Thoracic aorta endothelial cell (primary cell): ENCODE results near the gene MPPED1. TPM values are rescaled to one million over a fixed set of nuclear protein-coding genes. Genes with fewer than 3 reads are reported as not detected.

Source experiments
- total RNA-seq: library from RNA; depleted of rRNA; stranded (reverse); fragments of >200 nt; gene quantifications from 2 replicates; pipeline ENCODE4 v1.2.3, GENCODE V29; 2012

MPPED1 gene, protein sequence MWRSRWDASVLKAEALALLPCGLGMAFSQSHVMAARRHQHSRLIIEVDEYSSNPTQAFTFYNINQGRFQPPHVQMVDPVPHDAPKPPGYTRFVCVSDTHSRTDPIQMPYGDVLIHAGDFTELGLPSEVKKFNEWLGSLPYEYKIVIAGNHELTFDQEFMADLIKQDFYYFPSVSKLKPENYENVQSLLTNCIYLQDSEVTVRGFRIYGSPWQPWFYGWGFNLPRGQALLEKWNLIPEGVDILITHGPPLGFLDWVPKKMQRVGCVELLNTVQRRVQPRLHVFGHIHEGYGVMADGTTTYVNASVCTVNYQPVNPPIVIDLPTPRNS
- total RNA-seq = not detected in 2 replicates

DNA sequence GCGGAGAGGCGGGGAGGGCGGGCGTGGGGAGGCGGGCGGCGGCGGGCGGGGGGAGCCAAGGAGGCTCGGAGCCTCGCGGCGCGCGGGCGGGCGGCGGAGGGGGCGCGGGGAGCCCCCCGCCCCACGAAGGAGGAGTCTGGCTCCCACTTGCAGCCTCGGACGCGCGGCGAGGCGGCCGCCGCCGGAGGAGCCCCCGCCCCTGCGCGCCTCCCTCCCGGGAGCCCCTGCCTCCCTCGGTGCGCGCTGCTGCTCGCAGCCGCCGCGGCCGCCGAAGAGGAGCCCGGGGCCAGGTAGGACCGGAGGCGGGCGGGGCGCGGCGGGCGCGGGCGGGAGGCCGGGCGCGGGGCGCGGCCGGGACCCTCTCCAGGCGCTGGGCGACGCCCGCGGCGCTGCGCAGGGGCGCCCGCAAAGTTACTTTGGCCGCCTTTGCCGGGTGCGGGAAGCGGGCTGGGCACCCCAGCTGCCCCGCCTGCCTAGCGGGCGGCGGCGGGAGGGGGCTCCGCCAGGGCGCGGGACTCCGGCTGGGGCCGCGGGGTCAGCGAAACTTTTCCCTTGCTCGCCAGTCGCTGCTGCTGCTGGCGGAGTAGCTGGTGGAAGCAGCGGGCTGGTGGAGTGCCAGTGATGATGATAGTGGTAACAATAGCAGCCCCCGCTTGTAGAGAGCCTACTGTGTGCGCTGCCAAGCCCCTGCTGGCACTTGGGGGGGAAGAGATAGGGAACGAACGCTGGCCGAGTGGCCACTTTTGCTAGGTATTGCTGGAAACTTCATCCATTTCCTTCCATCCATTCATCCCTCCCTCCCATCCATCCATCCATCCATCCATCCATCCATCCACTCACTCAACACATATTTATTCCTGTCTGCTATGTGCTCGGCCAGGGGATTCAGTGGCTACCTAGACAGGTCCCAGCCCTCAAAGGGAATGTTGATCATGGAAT, at the start of gene MPPED1:
Gene MPPED1, plus strand, starts transcription at position 146 of the 939 bp plus-strand sequence. CDS start 12,972 bp downstream, outside the sequence.

Other genes starting within 250 kb of the MPPED1 start
- gene TTLL12, start 224.9 kb upstream of the MPPED1 start, total RNA-seq = 33.9 and 48.7 TPM in 2 replicates
- gene SCUBE1, start 68.6 kb upstream of the MPPED1 start, total RNA-seq = 0.14 TPM in 1 of 2 replicates, not detected in the other